Activated naive CD4-positive, alpha-beta T cell treated with anti-CD3 and anti-CD28 coated beads for 36 hours (primary cell): ENCODE results near the gene GID4. TPM values are rescaled to one million over a fixed set of nuclear protein-coding genes. Genes with fewer than 3 reads are reported as not detected.

Experiments
- CTCF ChIA-PET: fragments of 350-600 bp; sonication (Branson Sonifier 250); formaldehyde crosslinking; loops from one replicate; lab custom pipeline; 2021; ENCODE audit warnings: antibody characterized with exemption; lab: Charles Lee
- DNase-seq: peaks from one replicate; pipeline ENCODE4 v3.0.0-alpha.2; 2020
- H3K27ac Mint-ChIP-seq: one replicate; pipeline ENCODE4 v1.8.0; 2021; ENCODE audit warnings: mild to moderate bottlenecking, mixed read lengths
- H3K27me3 Mint-ChIP-seq: one replicate; pipeline ENCODE4 v1.8.0; 2021; ENCODE audit warnings: low read depth, mixed read lengths
- H3K36me3 Mint-ChIP-seq: one replicate; pipeline ENCODE4 v1.8.0; 2021; ENCODE audit warnings: low read depth, mixed read lengths
- H3K4me1 Mint-ChIP-seq: one replicate; pipeline ENCODE4 v1.8.0; 2021; ENCODE audit warnings: low read depth, mixed read lengths
- H3K4me3 Mint-ChIP-seq: one replicate; pipeline ENCODE4 v1.8.0; 2021; ENCODE audit warnings: mild to moderate bottlenecking, moderate library complexity, mixed read lengths
- H3K9me3 Mint-ChIP-seq: one replicate; pipeline ENCODE4 v1.8.0; 2021; ENCODE audit warnings: mixed read lengths
- intact Hi-C: fragments of 100-400 bp; cut with micrococcal nuclease; formaldehyde crosslinking; loops from one replicate; pipeline ENCODE4 v1.15.1; 2023
- total RNA-seq, 2 experiments: library from RNA; stranded (reverse); gene quantifications; one replicate each; pipeline ENCODE4 v1.2.3, GENCODE V29; 2021

The GID4 gene
- total RNA-seq, 2 experiments from 2014 or later = 5.2 to 6.0 TPM

DNA sequence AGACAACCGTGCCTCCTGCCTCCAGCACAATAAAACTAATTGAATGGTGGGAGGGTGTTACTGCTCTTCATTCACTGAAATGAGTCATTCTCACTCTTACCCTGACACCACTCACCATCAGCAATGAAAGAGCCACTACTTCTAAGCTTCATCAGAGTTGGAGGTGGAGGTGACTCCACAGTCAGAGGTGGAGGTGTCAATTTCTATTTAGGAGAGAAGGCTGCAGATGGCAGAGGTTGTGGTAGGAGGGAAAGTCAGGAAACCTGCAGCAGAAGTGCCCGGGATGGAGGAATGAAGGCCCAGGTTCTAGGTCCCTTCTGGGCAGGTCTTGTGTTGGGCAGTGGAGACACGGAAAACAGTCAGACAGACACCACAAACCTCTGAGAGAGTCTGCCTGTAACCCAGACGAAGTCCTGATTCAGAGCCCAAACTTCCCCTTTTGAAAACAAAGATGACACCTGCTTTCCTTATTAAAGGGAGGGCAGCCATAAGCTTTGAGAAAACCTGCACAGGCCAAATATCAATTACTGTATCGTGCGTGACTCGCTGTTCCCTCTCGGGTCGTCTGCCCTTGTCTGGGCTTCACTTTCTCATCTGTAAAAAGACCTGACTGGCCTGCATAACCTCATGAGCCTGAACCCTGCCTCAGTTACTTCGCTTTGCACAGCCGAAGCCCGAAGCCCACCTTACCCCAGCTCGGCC is 908 bp upstream of the GID4 start:
- Mint-ChIP-seq H3K27me3 (no peaks in the 10 kb centered on the region), H3K9me3 (no peaks in the 10 kb centered on the region), H3K27ac (peak overlapping the region; percentile 79), H3K36me3 (peaks cover 2% of the 10 kb centered on the region), H3K4me1 (peaks cover 46% of the 10 kb centered on the region), H3K4me3 (peak overlapping the region; percentile 86)
- CTCF ChIA-PET = interaction anchor here (0.6 to 1.1 kb wide), 5 partner anchors 10 to 356 kb away, joined by 3 to 8 read pairs (median 3); partner anchors contain the start of gene TOP3A
- peak; percentile 30 for DNase-seq
- intact Hi-C loops = loop anchor here (2.0 kb wide), 2 partner anchors 49 to 219 kb away; partner anchors contain the start of gene DRG2

DNA sequence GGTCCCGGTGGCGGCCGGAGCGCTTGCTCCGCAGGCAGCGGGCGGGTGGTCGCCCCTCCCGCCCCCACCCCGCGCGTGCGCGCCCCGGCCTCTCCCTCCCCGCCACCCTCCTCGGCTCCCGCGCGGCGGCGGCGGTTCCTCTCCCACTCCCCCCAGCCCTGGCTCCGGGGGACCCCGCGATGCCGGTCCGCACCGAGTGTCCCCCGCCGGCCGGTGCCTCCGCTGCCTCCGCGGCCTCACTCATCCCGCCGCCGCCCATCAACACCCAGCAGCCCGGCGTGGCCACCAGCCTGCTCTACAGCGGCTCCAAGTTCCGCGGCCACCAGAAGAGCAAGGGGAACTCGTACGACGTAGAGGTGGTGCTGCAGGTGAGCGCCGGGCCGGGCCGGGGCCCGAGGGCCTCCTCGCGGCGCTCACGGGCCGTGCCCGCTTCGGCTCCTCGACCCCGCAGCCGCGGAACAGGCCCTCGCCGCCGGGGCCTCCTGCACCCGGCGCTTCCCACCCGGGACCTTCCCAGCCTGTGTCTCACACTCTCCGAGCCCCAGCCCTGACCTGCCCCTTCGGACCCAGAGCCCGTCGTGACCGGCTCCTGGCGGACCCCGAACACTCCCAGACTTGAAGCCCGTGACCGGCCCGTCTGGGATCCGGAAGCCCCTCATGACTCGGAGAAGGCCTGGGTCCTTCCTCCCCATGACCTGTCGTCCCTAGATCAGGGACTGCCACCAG is 490 bp downstream of the GID4 start:
- intact Hi-C loops = loop anchor here (1.0 to 2.0 kb wide), 7 partner anchors 47 to 448 kb away; partner anchors contain the start of genes ALKBH5, DRC3, DRG2 and PEMT
- CTCF ChIA-PET = interaction anchor here (0.8 kb wide), 1 partner anchor 11 kb away, joined by 3 read pairs; no protein-coding TSS in a partner anchor
- peak; percentile 41 for DNase-seq
- H3K9me3 Mint-ChIP-seq = no peaks in the 10 kb centered on the region
- H3K36me3 Mint-ChIP-seq = peaks cover 2% of the 10 kb centered on the region
- peaks cover 40% of the 10 kb centered on the region for H3K4me1 Mint-ChIP-seq
- H3K4me3 Mint-ChIP-seq = peak overlapping the region; percentile 86
- H3K27me3 Mint-ChIP-seq = no peaks in the 10 kb centered on the region
- H3K27ac Mint-ChIP-seq = peak overlapping the region; percentile 72

DNA sequence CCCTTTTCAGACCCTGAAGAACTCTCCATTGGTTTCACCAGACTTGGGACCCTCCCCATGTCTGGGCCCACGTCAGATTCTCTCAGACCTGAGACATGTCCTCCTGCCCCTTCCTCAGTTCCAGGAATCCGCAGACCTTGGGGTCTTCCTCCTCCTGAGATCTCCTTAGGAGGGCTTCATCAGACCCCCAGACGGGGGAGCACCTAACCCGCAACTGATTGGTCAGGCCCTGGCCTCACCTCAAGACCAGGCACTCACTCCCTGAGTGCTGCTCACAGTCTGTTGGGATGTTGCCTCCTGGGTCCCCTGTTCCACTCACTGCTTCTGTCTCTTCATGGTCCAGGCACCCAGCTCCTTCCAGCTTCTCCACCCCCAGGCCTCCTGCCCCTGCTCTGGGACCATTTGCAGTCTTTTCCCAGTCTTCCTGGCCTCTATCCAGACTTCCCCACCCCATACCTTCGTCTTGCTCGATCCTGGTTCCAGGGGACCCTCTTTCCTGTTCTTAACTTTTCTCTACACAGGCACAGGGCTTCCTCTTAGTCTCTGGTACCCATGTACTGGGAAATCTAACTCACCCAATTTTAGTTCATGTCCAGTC is 1.2 kb downstream of the GID4 start:
- CTCF ChIA-PET = interaction anchor here (0.8 kb wide), 1 partner anchor 11 kb away, joined by 3 read pairs; no protein-coding TSS in a partner anchor
- DNase-seq = peak; percentile 8
- Mint-ChIP-seq H3K27ac (peak overlapping the region; percentile 72), H3K4me3 (peak overlapping the region; percentile 85), H3K9me3 (no peaks in the 10 kb centered on the region), H3K36me3 (peaks cover 2% of the 10 kb centered on the region), H3K4me1 (peaks cover 40% of the 10 kb centered on the region), H3K27me3 (no peaks in the 10 kb centered on the region)
- intact Hi-C loops = no loop called here

DNA sequence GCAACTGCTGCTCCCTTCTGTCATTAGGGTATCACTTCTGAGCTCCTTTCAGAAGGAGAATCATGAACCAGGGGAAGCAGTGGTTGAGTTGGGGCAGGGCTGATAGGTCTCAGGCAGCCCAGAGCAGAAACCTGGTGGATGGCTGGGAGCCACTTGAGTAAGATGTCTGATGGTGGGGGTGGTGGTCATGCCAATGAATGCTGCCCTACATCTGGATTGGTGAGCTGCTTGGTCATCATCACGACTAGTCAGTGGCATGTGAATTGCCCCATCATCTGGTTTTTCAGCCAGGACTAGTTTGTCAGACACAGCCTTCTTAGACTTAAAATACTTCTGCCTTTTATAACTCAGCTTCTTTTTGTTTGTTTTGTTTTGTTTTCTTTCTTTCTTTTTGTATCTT is 2.6 kb downstream of the GID4 start:
- Mint-ChIP-seq H3K27me3 (no peaks in the 10 kb centered on the region), H3K9me3 (no peaks in the 10 kb centered on the region), H3K27ac (no peak overlapping the region), H3K4me3 (no peak overlapping the region), H3K4me1 (peaks cover 37% of the 10 kb centered on the region), H3K36me3 (peaks cover 2% of the 10 kb centered on the region)
- CTCF ChIA-PET = interaction anchor here (1.0 kb wide), 1 partner anchor 123 kb away, joined by 3 read pairs; no protein-coding TSS in a partner anchor
- no peak for DNase-seq
- intact Hi-C loops = no loop called here

DNA sequence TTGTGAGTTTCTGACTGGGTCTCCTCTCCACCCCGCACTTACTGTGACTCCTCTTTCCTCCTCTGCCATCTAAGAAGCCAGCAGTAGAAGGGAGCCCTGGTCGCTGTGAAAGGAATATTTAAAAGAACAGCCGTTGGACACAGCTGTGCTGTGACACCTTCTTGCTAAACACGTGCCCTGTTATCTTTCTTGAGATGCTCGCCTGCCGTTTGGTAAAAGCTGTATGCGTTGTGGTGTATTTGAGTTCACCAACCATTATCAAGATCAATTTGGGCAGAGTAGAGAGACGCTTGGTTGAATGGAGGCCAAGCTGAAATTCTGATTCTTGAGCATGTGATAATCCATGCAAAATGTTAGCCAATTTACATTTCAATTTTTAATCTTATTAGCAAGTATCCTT is 3.8 kb downstream of the GID4 start:
- no peaks in the 10 kb centered on the region for H3K9me3 Mint-ChIP-seq
- no peak overlapping the region for H3K27ac Mint-ChIP-seq
- CTCF ChIA-PET = no interaction called here

DNA sequence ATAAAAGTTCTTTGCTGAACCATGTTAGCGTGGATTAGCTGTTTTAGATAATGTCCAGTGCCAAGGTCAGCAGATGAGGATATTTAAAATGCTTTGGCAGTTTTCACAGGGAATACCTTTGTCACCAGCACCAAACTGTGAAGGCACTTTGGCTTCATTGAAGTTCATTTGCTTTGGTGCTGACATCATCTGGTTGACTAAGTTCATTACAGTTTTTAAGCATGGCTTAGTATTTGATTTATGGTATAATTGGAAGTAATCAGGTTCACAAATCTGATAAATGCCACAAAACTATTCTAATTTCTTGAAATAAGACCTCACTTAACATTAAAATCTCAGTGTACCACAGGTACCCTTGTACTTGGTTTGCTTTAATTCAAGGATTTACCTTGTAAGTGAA is 4.3 kb downstream of the GID4 start:
- H3K27ac Mint-ChIP-seq = no peak overlapping the region
- H3K36me3 Mint-ChIP-seq = peaks cover 8% of the 10 kb centered on the region
- H3K4me3 Mint-ChIP-seq = no peak overlapping the region
- intact Hi-C loops = no loop called here
- no peak for DNase-seq
- no peaks in the 10 kb centered on the region for H3K27me3 Mint-ChIP-seq
- CTCF ChIA-PET = no interaction called here
- no peaks in the 10 kb centered on the region for H3K9me3 Mint-ChIP-seq
- peaks cover 23% of the 10 kb centered on the region for H3K4me1 Mint-ChIP-seq

More for the DNA sequence above, 3.8 kb downstream of the GID4 start:
- Mint-ChIP-seq H3K27me3 (no peaks in the 10 kb centered on the region), H3K4me1 (peaks cover 27% of the 10 kb centered on the region), H3K4me3 (no peak overlapping the region), H3K36me3 (peaks cover 5% of the 10 kb centered on the region)
- intact Hi-C loops = no loop called here
- DNase-seq = no peak

DNA sequence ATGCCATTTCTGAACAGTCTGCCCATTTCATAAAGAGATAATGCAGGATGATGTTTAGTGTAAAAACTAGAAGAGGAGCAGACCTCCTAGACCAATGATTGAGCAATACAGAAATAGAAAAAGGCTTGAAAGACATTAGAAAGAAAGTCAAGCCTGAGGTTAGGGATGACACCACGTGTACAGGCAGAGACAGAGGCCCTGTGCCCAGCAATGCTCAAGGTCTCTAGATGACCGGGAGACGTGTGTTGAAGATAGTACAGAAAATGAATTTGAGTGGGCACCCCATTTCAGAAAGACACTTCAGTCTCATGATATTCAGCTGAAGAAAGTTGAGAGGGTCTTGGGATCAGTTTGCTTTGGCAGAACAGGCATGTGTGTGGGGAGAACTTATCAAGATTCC is 5.4 kb downstream of the GID4 start:
- H3K9me3 Mint-ChIP-seq = no peaks in the 10 kb centered on the region
- no peak for DNase-seq
- H3K27ac Mint-ChIP-seq = no peak overlapping the region
- intact Hi-C loops = no loop called here
- H3K36me3 Mint-ChIP-seq = peaks cover 8% of the 10 kb centered on the region
- H3K4me3 Mint-ChIP-seq = no peak overlapping the region
- no peaks in the 10 kb centered on the region for H3K27me3 Mint-ChIP-seq
- peaks cover 22% of the 10 kb centered on the region for H3K4me1 Mint-ChIP-seq
- CTCF ChIA-PET = no interaction called here

DNA sequence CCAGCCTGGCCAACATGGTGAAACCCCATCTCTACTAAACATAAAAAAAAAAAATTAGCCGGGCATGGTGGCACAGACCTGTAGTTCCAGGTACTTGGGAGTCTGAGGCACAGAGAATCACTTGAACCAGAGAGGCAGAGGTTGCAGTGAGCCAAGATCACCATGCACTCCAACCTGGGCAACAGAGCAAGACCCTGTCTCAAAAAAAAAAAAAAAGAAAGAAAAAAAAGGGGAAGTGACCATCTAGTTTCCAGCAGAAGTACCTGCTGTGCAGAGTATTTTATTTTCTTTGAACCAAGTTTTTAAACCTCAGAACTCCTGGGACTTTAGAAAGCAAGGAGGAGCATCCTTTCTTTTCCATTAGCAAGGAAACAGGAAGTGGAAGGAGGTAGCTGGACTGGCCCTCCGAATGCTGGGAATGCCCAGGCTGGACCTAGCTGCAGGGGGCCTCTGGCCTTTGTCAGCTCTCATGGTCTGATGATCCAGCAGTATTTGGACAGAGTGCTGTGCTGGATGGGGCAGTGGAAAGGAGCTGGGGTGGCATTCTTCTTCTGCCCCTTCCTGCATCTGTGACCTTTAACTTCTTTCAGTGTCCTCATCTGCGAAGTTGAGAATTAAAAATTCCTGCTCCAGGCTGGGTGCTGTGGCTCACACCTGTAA is 6.6 kb downstream of the GID4 start:
- CTCF ChIA-PET = no interaction called here
- no peak for DNase-seq
- no peaks in the 10 kb centered on the region for H3K9me3 Mint-ChIP-seq

DNA sequence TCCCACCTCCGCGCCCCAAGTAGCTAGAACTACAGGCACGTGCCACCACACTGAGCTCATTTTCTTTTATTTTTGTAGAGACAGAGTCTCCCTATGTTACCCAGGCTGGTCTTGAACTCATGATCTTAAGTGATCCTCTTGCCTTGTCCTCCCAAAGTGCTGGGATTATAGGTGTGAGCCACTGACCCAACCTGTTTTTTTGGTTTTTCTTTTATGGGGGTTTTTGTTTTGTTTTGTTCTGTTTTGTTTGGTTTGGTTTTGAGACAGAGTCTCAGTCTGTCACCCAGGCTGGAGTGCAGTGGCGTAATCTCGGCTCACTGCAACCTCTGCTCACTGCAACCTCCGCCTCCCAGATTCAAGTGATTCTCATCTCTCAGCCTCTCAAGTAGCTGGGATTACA is 16.4 kb downstream of the GID4 start:
- Mint-ChIP-seq H3K4me1 (no peaks in the 10 kb centered on the region), H3K27ac (no peak overlapping the region), H3K9me3 (no peaks in the 10 kb centered on the region), H3K4me3 (no peak overlapping the region), H3K36me3 (peaks cover 12% of the 10 kb centered on the region), H3K27me3 (no peaks in the 10 kb centered on the region)
- intact Hi-C loops = no loop called here
- DNase-seq = no peak
- CTCF ChIA-PET = interaction anchor here (1.2 kb wide), 1 partner anchor 414 kb away, joined by 3 read pairs; no protein-coding TSS in a partner anchor

More for the DNA sequence above, 6.6 kb downstream of the GID4 start:
- H3K36me3 Mint-ChIP-seq = peaks cover 8% of the 10 kb centered on the region
- no peaks in the 10 kb centered on the region for H3K27me3 Mint-ChIP-seq
- H3K4me3 Mint-ChIP-seq = no peak overlapping the region
- H3K27ac Mint-ChIP-seq = no peak overlapping the region
- H3K4me1 Mint-ChIP-seq = peaks cover 14% of the 10 kb centered on the region
- intact Hi-C loops = no loop called here

DNA sequence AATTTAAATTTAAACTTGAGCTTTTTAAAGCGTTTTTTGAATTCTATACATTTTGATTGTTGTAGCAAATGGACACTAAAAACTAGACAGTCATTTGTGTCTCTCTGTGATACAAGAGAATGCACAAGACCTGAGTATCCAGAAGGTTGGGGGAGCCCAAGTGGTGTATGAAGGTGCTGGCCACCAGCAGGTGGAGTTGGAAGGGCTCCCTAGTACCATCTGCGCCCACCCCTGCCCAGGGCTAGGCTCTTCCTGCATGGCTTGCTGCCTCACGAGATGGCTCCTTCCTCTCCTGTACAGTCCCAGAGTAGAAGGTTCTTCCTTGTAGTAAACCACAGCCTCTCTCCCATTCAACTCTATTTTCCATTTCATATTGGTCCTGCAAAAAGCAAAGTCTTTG is 17.0 kb downstream of the GID4 start:
- CTCF ChIA-PET = interaction anchor here (1.2 kb wide), 1 partner anchor 414 kb away, joined by 3 read pairs; no protein-coding TSS in a partner anchor

DNA sequence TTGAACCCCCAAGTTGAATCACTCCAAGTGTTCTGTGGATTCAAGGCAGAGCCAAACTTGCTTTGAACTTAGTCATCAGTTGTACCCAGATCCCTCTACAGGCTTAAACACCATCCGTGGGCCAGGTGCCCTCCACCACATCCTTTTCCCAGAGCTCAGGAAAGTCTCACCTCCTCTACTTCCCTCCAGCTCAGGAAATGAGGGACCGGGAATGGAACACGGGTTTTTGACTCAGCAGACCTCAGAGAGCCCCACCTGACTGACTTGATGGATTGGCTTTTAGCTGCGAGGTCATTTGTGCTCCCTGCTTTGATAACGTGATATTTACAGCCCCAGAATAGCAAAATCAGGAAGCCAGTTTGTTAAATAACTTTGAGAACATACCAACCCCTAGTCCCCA is 20.1 kb downstream of the GID4 start:
- no peak overlapping the region for H3K4me3 Mint-ChIP-seq
- no peaks in the 10 kb centered on the region for H3K27me3 Mint-ChIP-seq
- H3K4me1 Mint-ChIP-seq = no peaks in the 10 kb centered on the region
- DNase-seq = no peak
- intact Hi-C loops = no loop called here
- peaks cover 9% of the 10 kb centered on the region for H3K36me3 Mint-ChIP-seq
- H3K9me3 Mint-ChIP-seq = no peaks in the 10 kb centered on the region
- no peak overlapping the region for H3K27ac Mint-ChIP-seq
- CTCF ChIA-PET = interaction anchor here (0.6 kb wide), 1 partner anchor 78 kb away, joined by 3 read pairs; no protein-coding TSS in a partner anchor

More for the DNA sequence above, 17.0 kb downstream of the GID4 start:
- no peak overlapping the region for H3K4me3 Mint-ChIP-seq
- no peak for DNase-seq
- peaks cover 12% of the 10 kb centered on the region for H3K36me3 Mint-ChIP-seq
- intact Hi-C loops = no loop called here
- no peaks in the 10 kb centered on the region for H3K9me3 Mint-ChIP-seq
- no peak overlapping the region for H3K27ac Mint-ChIP-seq
- H3K27me3 Mint-ChIP-seq = no peaks in the 10 kb centered on the region
- H3K4me1 Mint-ChIP-seq = no peaks in the 10 kb centered on the region

DNA sequence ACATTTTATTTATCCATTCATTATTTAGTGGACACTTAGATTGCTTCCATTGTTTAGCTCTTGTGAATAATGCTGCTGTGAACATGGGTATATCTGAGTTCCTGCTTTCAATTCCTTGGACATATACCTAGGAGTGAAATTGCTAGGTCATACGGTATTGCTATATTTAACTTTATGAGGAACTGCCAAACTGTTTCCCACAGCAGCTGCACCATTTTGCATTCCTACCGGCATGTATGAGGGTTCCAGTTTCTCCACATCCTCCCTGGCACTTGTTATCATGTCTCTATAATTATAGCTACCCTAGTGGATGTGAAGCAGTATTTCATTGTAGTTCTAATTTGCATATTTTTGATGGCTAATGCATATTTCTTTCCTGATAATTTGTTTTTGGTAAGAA is 24.8 kb downstream of the GID4 start:
- intact Hi-C loops = no loop called here
- no peaks in the 10 kb centered on the region for H3K9me3 Mint-ChIP-seq
- no peak for DNase-seq
- H3K27ac Mint-ChIP-seq = no peak overlapping the region
- H3K4me1 Mint-ChIP-seq = no peaks in the 10 kb centered on the region
- H3K27me3 Mint-ChIP-seq = no peaks in the 10 kb centered on the region
- no peak overlapping the region for H3K4me3 Mint-ChIP-seq
- H3K36me3 Mint-ChIP-seq = peaks cover 3% of the 10 kb centered on the region
- CTCF ChIA-PET = no interaction called here
